IPS-18a (cell line): ENCODE measurements around the gene MAT1A.

Experiments
- H3K27ac ChIP-seq: one replicate; pipeline ENCODE4 v1.5.1; 2013; ENCODE audit warnings: low read length
- H3K27me3 ChIP-seq: one replicate; pipeline ENCODE4 v1.6.1; 2013; ENCODE audit warnings: mild to moderate bottlenecking, low read length; ENCODE audit not compliant: control insufficient read depth, insufficient read depth
- H3K36me3 ChIP-seq: one replicate; pipeline ENCODE4 v1.6.1; 2013; ENCODE audit warnings: low read depth, low read length; ENCODE audit not compliant: control insufficient read depth
- H3K4me1 ChIP-seq: one replicate; pipeline ENCODE4 v1.6.1; 2013; ENCODE audit warnings: low read depth, low read length; ENCODE audit not compliant: control insufficient read depth
- H3K4me3 ChIP-seq: one replicate; pipeline ENCODE4 v1.5.1; 2013; ENCODE audit warnings: low read length
- H3K9ac ChIP-seq: one replicate; pipeline ENCODE4 v1.6.1; 2013; ENCODE audit warnings: mild to moderate bottlenecking, low read length, moderate library complexity
- H3K9me3 ChIP-seq: one replicate; pipeline ENCODE4 v1.6.1; 2013; ENCODE audit warnings: low read depth, low read length; ENCODE audit not compliant: control insufficient read depth

The MAT1A gene

DNA sequence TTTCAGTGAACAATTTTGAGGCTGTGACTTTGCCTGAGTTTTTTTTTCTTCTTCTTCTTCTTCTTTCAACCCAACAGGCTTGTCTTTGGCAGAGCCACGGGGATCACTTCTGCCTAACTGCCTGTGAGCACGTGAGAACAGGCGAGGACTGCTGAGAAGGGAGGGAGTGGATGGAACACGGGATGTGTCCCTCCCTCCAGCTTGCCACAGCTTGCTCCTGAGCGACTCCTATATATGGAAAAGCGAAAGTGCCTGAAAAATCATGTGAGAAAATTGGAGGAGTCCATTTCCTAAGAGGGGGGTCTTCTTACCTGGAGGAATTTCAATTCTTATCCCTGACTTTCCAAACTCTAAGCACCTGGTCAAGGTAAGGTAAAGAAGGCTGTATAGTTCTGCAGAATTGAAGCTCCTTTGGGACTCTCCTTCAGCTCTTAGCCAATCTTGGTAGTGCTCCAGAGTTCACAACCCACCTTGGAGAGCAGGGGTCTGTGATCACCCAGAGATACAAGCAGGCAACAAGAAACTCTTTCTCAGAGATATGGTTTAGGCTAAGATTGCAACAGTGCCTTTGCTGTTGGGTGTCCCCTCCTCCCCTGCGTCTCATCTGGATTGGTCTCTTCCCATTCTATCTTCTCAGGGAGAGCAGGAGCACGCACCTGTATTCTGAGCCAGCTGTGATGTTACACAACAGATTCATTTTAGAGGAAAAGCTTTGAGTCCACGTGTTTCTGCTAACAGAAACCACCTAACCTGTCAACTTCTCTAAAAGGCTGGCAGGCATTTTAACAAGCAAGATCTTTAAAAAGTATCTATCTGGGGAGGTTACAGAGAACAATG lies at the start of gene MAT1A:
Gene MAT1A, minus strand, starts transcription at position 208 of the 837 bp plus-strand sequence. CDS start 235 bp downstream, outside the sequence.
- Histone ChIP-seq H3K27ac (no peak within 1 kb of the TSS), H3K27me3 (no peaks in the 10 kb centered on the region), H3K36me3 (no peaks in the 10 kb centered on the region), H3K4me3 (peak within 1 kb of the TSS; percentile 18), H3K9me3 (no peaks in the 10 kb centered on the region), H3K4me1 (peaks cover 6% of the 10 kb centered on the region), H3K9ac (no peak within 1 kb of the TSS)

DNA sequence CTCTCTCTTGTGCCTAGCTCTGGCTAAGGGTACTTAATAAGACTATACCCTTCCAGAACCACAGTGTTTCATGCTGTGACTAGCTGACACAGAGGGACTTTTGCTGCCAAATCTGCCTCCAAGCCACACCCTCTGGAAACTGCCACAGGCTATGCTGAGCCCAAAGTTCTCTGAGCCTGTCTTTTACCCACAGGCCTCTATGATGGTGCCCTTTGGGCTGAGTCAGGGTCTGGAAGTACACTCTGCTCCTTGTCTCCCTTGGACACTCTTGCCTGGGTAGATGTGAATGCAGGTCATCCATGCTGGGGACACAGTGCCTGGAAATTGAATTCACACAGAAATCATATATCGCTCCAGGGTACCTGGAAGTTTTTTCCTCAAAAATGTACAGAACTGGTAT lies 44.5 kb upstream of the MAT1A start:
- Histone ChIP-seq H3K4me1 (no peaks in the 10 kb centered on the region), H3K9me3 (no peaks in the 10 kb centered on the region), H3K27ac (no peak overlapping the region), H3K4me3 (no peak overlapping the region), H3K9ac (no peak overlapping the region), H3K27me3 (no peaks in the 10 kb centered on the region), H3K36me3 (no peaks in the 10 kb centered on the region)

DNA sequence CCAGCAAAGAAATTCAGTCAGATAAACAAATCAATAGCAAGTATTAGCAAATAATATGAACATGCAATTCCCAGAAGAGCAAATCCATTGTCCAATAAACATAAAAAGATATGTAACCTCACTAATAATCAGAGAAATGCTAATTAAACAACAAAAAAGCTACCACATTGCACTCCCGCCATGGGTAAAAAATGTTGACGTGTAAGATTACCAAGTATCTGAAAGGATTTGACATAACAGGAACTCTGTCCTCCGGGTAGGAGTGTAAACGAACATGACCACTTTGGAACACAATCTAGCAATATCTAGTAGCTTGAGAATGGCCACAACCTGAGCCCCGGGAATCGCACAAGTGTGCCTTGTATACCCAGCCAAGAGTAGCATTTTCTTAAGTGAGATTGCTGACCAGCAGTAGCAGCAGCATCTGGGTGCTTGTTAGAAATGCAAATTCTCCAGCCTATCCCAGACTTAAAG lies 35.5 kb upstream of the MAT1A start:
- Histone ChIP-seq H3K27ac (no peak overlapping the region), H3K4me1 (no peaks in the 10 kb centered on the region), H3K36me3 (no peaks in the 10 kb centered on the region), H3K27me3 (no peaks in the 10 kb centered on the region), H3K9me3 (no peaks in the 10 kb centered on the region), H3K9ac (no peak overlapping the region), H3K4me3 (no peak overlapping the region)

DNA sequence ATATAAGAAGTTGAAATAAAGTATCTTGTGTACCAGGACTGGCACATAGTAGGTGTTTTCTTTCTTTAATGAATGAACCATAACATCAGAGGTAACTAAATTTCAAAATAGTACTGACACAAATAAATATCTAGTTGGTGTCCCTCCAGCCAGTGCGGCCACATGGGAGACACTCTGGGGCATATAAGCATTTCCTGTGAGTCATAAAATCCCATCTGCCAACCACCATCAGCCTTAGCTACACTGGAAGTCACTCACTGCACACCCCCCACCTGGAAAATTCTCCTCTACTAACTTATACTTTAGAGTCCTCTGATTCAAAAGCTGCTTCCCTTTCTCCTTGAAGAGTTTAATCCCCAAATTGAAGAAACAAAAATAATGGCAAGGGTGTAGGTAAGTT lies 34.6 kb upstream of the MAT1A start:
- no peaks in the 10 kb centered on the region for H3K4me1 ChIP-seq
- H3K36me3 ChIP-seq: no peaks in the 10 kb centered on the region
- H3K27me3 ChIP-seq: no peaks in the 10 kb centered on the region
- H3K9me3 ChIP-seq: no peaks in the 10 kb centered on the region
- H3K27ac ChIP-seq: no peak overlapping the region
- H3K9ac ChIP-seq: no peak overlapping the region
- no peak overlapping the region for H3K4me3 ChIP-seq

DNA sequence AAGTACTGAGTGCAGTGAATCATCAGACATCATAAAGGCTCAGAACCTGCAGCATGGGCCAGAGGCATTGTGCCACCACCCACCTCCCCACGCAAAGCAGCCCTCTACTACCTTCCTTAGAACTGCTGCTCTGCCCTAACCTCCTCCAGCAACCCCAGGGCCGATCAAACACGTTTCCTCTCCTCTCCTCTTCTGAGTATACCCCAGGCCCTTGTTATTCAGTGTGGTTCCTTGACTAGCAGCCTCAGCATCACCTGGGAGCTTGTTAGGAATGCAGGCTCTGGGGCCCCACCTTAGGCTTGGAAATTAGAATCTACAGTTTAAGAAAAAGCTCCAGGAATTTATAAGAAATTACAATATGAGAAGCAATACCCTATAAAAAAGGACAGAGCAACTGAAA lies 33.9 kb upstream of the MAT1A start:
- H3K27me3 ChIP-seq: no peaks in the 10 kb centered on the region
- no peak overlapping the region for H3K4me3 ChIP-seq
- no peak overlapping the region for H3K27ac ChIP-seq
- no peaks in the 10 kb centered on the region for H3K4me1 ChIP-seq
- no peak overlapping the region for H3K9ac ChIP-seq
- no peaks in the 10 kb centered on the region for H3K9me3 ChIP-seq
- H3K36me3 ChIP-seq: no peaks in the 10 kb centered on the region

DNA sequence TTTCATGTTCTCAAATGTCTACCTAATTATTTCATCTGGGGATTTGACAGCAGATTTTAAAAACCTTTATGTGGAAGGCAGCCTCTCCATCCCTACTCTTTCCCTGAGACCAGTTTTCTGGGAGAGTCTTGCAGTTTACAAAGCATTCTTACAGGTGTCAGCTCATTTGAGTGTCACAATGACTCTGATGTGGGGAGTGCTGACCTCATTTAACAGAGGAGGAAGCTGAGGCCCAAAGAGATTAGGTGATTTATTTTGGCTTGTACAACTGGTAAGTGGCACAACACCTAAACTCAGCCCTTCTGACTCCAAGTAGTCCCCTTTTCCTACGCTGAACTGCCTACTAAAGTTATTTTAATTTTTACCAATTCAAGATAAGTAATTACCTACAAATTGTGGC lies 33.3 kb upstream of the MAT1A start:
- no peak overlapping the region for H3K9ac ChIP-seq
- H3K36me3 ChIP-seq: no peaks in the 10 kb centered on the region
- H3K27ac ChIP-seq: no peak overlapping the region
- H3K4me3 ChIP-seq: no peak overlapping the region
- no peaks in the 10 kb centered on the region for H3K4me1 ChIP-seq
- no peaks in the 10 kb centered on the region for H3K9me3 ChIP-seq
- H3K27me3 ChIP-seq: no peaks in the 10 kb centered on the region

DNA sequence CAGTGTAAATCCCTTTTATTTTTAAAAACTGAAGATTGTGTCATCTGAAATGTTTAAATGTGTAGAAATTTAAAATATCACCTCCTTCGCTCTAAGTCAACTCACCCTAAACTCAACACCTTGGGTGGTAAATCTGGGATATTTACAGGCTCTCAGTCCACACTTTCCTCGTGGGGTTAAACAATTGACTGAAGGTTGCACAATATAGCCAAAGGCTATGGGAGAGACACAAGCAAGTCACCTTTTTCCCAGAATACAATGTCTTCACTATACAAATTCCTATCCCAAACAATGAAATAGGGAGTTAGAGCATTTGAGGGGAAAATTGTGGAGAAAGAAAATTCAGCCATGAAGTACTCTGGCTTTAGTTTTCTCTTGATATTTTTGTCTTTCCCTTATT lies 32.7 kb upstream of the MAT1A start:
- H3K36me3 ChIP-seq: no peaks in the 10 kb centered on the region
- H3K27ac ChIP-seq: no peak overlapping the region
- no peak overlapping the region for H3K4me3 ChIP-seq
- H3K9ac ChIP-seq: no peak overlapping the region
- no peaks in the 10 kb centered on the region for H3K27me3 ChIP-seq
- no peaks in the 10 kb centered on the region for H3K9me3 ChIP-seq
- no peaks in the 10 kb centered on the region for H3K4me1 ChIP-seq

DNA sequence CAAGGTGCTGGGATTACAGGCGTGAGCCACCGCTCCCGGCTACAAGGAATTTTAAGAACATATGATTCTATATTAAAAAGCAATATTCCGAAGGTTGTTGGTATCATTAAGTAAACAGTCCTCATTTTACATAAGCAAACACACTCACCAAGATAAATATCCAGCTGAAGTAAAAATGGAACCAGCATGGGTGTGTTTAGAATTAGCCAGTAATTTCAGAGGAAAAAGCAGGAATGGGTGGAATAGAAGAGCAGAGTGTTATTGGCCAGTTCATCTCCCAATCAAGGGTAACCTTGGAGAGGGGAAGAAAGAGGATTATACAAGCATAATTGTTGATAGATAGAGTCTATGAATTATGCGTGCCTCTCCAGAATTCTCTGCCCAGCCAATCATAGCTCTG lies 31.7 kb upstream of the MAT1A start:
- no peaks in the 10 kb centered on the region for H3K27me3 ChIP-seq
- no peak overlapping the region for H3K27ac ChIP-seq
- no peaks in the 10 kb centered on the region for H3K9me3 ChIP-seq
- H3K4me1 ChIP-seq: no peaks in the 10 kb centered on the region
- H3K9ac ChIP-seq: no peak overlapping the region
- H3K4me3 ChIP-seq: no peak overlapping the region
- no peaks in the 10 kb centered on the region for H3K36me3 ChIP-seq

DNA sequence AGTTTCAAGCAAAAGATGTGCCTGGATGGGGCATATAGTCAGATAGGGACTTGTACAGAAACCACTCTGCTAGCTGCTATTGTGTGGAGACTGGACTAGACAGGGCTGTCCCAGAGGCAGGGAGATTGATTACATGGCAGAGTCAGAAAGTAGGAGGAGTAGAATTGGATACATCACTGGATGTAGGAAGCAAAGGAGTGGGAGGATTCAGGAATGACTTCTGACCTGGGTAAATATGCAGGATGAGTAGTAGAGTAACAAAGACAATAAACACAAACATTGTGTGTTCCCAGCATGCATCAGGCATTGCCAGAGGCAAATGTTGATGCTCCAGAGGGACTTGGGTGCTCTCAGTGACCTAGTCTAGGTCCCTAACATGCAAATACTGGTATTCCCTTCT lies 30.9 kb upstream of the MAT1A start:
- H3K4me1 ChIP-seq: no peaks in the 10 kb centered on the region
- no peak overlapping the region for H3K9ac ChIP-seq
- no peak overlapping the region for H3K4me3 ChIP-seq
- H3K27ac ChIP-seq: no peak overlapping the region
- H3K27me3 ChIP-seq: no peaks in the 10 kb centered on the region
- H3K36me3 ChIP-seq: no peaks in the 10 kb centered on the region
- H3K9me3 ChIP-seq: no peaks in the 10 kb centered on the region

DNA sequence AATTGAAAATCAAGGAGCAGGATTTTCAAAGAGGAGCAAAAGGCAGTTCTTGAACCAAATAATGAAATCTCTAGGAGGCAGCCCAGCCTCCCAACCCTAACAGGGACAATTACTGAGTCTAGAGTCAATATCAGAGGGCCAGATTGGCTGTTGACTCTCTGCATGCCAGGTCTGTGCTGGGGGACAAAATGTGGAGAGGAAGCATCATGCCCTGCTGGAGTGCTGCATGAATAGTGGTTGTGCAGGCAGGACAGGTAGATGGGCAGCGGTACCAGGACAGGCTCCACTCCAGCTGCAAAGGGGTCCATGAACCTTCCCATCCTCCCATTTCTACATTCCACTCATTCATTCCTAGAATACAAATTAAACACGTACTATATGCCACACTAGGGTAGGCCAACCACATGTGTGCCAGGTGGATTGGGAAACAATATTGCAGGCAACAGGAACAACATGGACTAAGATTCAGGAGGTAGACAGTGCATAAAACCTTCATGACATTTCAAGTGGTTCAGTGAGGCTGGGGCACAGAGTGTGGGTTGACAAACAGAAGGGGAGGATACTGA lies 30.4 kb upstream of the MAT1A start:
- Histone ChIP-seq H3K27ac (no peak overlapping the region), H3K27me3 (no peaks in the 10 kb centered on the region), H3K4me3 (no peak overlapping the region), H3K9ac (no peak overlapping the region), H3K4me1 (no peaks in the 10 kb centered on the region), H3K36me3 (no peaks in the 10 kb centered on the region), H3K9me3 (no peaks in the 10 kb centered on the region)

DNA sequence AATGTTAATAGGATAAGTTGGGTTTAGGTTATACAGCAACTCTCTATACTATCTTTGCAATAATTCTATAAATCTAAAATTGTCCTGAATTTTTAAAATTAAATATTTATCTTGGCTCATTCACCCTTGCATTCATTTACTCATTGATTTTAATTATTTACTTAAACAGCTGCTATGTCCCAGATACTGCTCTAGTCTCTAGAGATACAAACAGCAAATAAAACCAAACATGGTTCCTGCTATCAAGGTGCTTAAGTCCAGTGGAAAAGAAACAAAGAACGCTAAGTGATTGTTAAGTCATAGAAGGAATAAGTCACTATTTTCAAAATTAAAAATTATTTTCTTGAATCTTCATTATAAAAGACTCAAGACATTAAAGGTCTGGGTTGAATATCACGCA lies 29.9 kb upstream of the MAT1A start:
- H3K27ac ChIP-seq: no peak overlapping the region
- H3K9me3 ChIP-seq: no peaks in the 10 kb centered on the region
- H3K4me3 ChIP-seq: no peak overlapping the region
- H3K4me1 ChIP-seq: no peaks in the 10 kb centered on the region
- H3K27me3 ChIP-seq: no peaks in the 10 kb centered on the region
- H3K9ac ChIP-seq: no peak overlapping the region
- H3K36me3 ChIP-seq: no peaks in the 10 kb centered on the region

DNA sequence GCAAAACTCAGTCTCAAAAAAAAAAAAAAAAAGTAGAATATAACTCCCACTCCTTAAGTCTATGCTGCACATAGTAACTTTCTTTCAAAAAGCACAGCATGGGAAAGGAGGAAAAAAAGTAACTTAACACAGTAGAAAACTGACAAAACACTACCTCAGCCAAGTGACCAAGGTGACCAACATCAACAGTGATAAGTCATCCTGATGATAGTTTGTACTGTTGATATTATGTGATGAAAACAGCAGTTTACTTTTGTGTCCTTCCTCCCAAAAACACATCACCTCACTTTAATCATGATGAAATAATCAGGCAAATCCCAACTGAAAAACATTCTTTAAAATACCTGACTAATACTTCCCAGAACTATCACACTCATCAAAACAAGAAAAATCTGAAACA lies 29.3 kb upstream of the MAT1A start:
- no peaks in the 10 kb centered on the region for H3K4me1 ChIP-seq
- no peaks in the 10 kb centered on the region for H3K27me3 ChIP-seq
- H3K4me3 ChIP-seq: no peak overlapping the region
- no peak overlapping the region for H3K9ac ChIP-seq
- no peaks in the 10 kb centered on the region for H3K36me3 ChIP-seq
- no peaks in the 10 kb centered on the region for H3K9me3 ChIP-seq
- no peak overlapping the region for H3K27ac ChIP-seq
